ENCODE data around the gene DGKI. TPM values are rescaled to one million over a fixed set of nuclear protein-coding genes. Genes with fewer than 3 reads are reported as not detected.

DGKI gene
- total and polyA plus RNA-seq, 2 donors (not counting 1 experiment from before 2014, with no cell fraction given), result 0.74 to 2.1 TPM

GRCh38 chr7:137839903-137840779 lies 6.6 kb downstream of the DGKI start:
- Histone ChIP-seq H3K4me2 (ENCODE audit: extremely low read depth, insufficient read depth, low read length) (no peak overlapping the region), H3K9ac (ENCODE audit: insufficient read depth, low read length) (no peak overlapping the region), H2AFZ (ENCODE audit: low read length) (no peak overlapping the region), H3K79me2 (ENCODE audit: control insufficient read depth, insufficient read depth, low read length) (no peaks in the 10 kb centered on the region), H4K20me1 (ENCODE audit: control insufficient read depth, extremely low read depth, insufficient read depth, low read length) (no peaks in the 10 kb centered on the region), H3K36me3 (ENCODE audit: control insufficient read depth, insufficient read depth, low read length) (no peaks in the 10 kb centered on the region), H3K27ac (ENCODE audit: insufficient read depth, low read length) (no peak overlapping the region), H3K27me3 (ENCODE audit: control insufficient read depth, insufficient read depth, low read length) (no peaks in the 10 kb centered on the region), H3K4me1 (ENCODE audit: control insufficient read depth, extremely low read depth, insufficient read depth, low read length) (no peaks in the 10 kb centered on the region), H3K9me3 (ENCODE audit: control insufficient read depth, insufficient read depth, low read depth, low read length) (no peaks in the 10 kb centered on the region), H3K4me3 (replicated peaks in 1 of 4; ENCODE audit: control extremely low read depth in 1 of 4, insufficient read depth in 1 of 4, low read depth in 3 of 4, low read length in 4 of 4) (no peak overlapping the region)
- DNase-seq (ENCODE audit: low read depth in 2 of 2), result peak in 1 of 2 donors; percentile 10
- TF ChIP-seq EZH2 (IDR thresholded peaks at IDR 0.05; ENCODE audit: low read length, missing control alignments) (no peak), CTCF (conservative IDR thresholded peaks at IDR 0.05 in 1 of 2, IDR thresholded peaks at IDR 0.05 in 1 of 2; ENCODE audit: low read depth in 1 of 2, low read length in 2 of 2) (no peak)

DNA sequence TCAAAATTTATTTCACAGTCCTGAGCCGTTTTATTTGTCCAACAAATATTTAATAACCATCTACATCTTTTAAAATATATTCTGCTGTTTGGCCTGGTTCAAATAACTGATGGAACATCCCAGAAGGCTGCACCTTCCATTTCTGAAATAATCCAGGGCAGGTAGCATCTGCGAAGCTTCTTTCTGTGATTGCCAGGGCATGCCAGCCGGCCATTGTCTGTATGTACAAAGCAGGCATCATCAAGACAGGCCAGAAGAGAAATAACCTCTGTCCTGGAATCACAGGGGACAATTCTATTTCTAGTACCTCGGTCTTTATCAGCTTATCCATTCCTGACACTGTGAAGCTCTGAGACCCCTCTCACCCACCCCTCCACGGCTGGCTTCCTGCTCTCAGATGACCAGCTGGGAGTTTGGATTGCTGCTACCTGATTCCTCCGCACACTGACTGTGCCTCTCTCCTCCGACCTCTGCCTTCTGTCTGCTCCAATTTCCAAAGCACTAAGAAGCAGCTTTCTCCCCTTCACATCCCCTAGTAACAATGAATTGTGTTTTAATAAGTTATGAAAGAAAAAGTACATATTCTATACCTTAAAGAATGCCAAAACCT lies 8.0 kb downstream of the DGKI start:
- H3K27ac ChIP-seq (ENCODE audit: insufficient read depth, low read length), result no peak overlapping the region
- TF ChIP-seq EZH2 (IDR thresholded peaks at IDR 0.05; ENCODE audit: low read length, missing control alignments) (no peak), CTCF (conservative IDR thresholded peaks at IDR 0.05 in 1 of 2, IDR thresholded peaks at IDR 0.05 in 1 of 2; ENCODE audit: low read depth in 1 of 2, low read length in 2 of 2) (no peak)
- DNase-seq (ENCODE audit: low read depth in 2 of 2), result no peak

DNA sequence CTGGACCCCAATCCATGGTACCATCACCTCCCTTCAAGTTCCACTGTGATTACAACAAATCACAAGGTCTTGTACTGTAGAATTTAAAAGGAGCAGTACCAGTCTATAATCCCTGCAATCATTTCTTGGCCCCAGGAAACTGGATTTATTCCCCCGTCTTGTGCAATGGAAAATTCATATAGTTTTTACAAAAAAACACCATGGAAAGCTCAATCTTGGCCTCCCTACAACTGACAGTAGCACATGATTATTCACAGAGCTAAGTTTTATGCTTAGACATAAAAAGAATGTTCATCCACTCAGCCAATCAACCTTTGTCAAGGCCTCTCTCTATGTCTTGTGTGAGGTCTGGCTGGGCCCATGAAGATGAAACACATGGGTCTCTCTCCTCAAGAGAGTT lies 10.2 kb downstream of the DGKI start:
- Histone ChIP-seq H3K4me2 (ENCODE audit: extremely low read depth, insufficient read depth, low read length) (no peak overlapping the region), H3K36me3 (ENCODE audit: control insufficient read depth, insufficient read depth, low read length) (no peaks in the 10 kb centered on the region), H3K9ac (ENCODE audit: insufficient read depth, low read length) (no peak overlapping the region), H3K9me3 (ENCODE audit: control insufficient read depth, insufficient read depth, low read depth, low read length) (no peaks in the 10 kb centered on the region), H3K4me3 (replicated peaks in 1 of 4; ENCODE audit: control extremely low read depth in 1 of 4, insufficient read depth in 1 of 4, low read depth in 3 of 4, low read length in 4 of 4) (no peak overlapping the region), H3K27ac (ENCODE audit: insufficient read depth, low read length) (no peak overlapping the region), H2AFZ (ENCODE audit: low read length) (no peak overlapping the region), H3K79me2 (ENCODE audit: control insufficient read depth, insufficient read depth, low read length) (no peaks in the 10 kb centered on the region), H3K27me3 (ENCODE audit: control insufficient read depth, insufficient read depth, low read length) (no peaks in the 10 kb centered on the region), H3K4me1 (ENCODE audit: control insufficient read depth, extremely low read depth, insufficient read depth, low read length) (no peaks in the 10 kb centered on the region), H4K20me1 (ENCODE audit: control insufficient read depth, extremely low read depth, insufficient read depth, low read length) (no peaks in the 10 kb centered on the region)
- no peak for TF ChIP-seq EZH2 (IDR thresholded peaks at IDR 0.05; ENCODE audit: low read length, missing control alignments)
- no peak for TF ChIP-seq CTCF (conservative IDR thresholded peaks at IDR 0.05 in 1 of 2, IDR thresholded peaks at IDR 0.05 in 1 of 2; ENCODE audit: low read depth in 1 of 2, low read length in 2 of 2)
- DNase-seq (ENCODE audit: low read depth in 2 of 2), result no peak

More for the DNA sequence above, 8.0 kb downstream of the DGKI start:
- H3K79me2 ChIP-seq (ENCODE audit: control insufficient read depth, insufficient read depth, low read length), result no peaks in the 10 kb centered on the region
- no peaks in the 10 kb centered on the region for H3K4me1 ChIP-seq (ENCODE audit: control insufficient read depth, extremely low read depth, insufficient read depth, low read length)
- no peak overlapping the region for H3K9ac ChIP-seq (ENCODE audit: insufficient read depth, low read length)
- no peak overlapping the region for H2AFZ ChIP-seq (ENCODE audit: low read length)
- H3K4me2 ChIP-seq (ENCODE audit: extremely low read depth, insufficient read depth, low read length), result no peak overlapping the region
- H3K9me3 ChIP-seq (ENCODE audit: control insufficient read depth, insufficient read depth, low read depth, low read length), result no peaks in the 10 kb centered on the region
- H4K20me1 ChIP-seq (ENCODE audit: control insufficient read depth, extremely low read depth, insufficient read depth, low read length), result no peaks in the 10 kb centered on the region
- H3K27me3 ChIP-seq (ENCODE audit: control insufficient read depth, insufficient read depth, low read length), result no peaks in the 10 kb centered on the region
- no peak overlapping the region for H3K4me3 ChIP-seq (replicated peaks in 1 of 4; ENCODE audit: control extremely low read depth in 1 of 4, insufficient read depth in 1 of 4, low read depth in 3 of 4, low read length in 4 of 4)
- no peaks in the 10 kb centered on the region for H3K36me3 ChIP-seq (ENCODE audit: control insufficient read depth, insufficient read depth, low read length)
